HFFc6 (cell line): ENCODE data around the gene KCNA10. TPM values are rescaled to one million over a fixed set of nuclear protein-coding genes. Genes with fewer than 3 reads are reported as not detected.
A peak's percentile ranks its signal among the peaks of the same experiment; 100 is the strongest.

Experiments
- DNase-seq: peaks from one replicate; pipeline ENCODE4 v3.0.0-alpha.2; 2018
- H3K27ac Mint-ChIP-seq: 2 replicates; pipeline ENCODE4 v1.8.0; 2020; ENCODE audit warnings: mild to moderate bottlenecking, mixed read lengths
- H3K27me3 Mint-ChIP-seq: 2 replicates; pipeline ENCODE4 v1.8.0; 2021; ENCODE audit warnings: mild to moderate bottlenecking, moderate library complexity, mixed read lengths; ENCODE audit not compliant: insufficient read depth
- H3K36me3 Mint-ChIP-seq: 2 replicates; pipeline ENCODE4 v1.8.0; 2021; ENCODE audit warnings: low read depth, mixed read lengths
- H3K4me1 Mint-ChIP-seq: 2 replicates; pipeline ENCODE4 v1.8.0; 2020; ENCODE audit warnings: low read depth, mixed read lengths
- H3K4me3 Mint-ChIP-seq: 2 replicates; pipeline ENCODE4 v1.8.0; 2020; ENCODE audit warnings: mild to moderate bottlenecking, moderate library complexity, mixed read lengths
- H3K9me3 Mint-ChIP-seq: 2 replicates; pipeline ENCODE4 v1.8.0; 2020; ENCODE audit warnings: mild to moderate bottlenecking, mixed read lengths
- CTCF ChIP-seq: fragments of 200-600 bp; sonication (generic); IDR thresholded peaks from 2 replicates; pipeline ENCODE4 v1.5.0; 2021; ENCODE audit warnings: antibody characterized with exemption, mild to moderate bottlenecking
- total RNA-seq, 6 experiments: library from RNA; stranded (reverse); fragmentation: NEBNext Ultra II Directional; extraction: Animal tissue kit (Norgen Biotek cat#: 25700); gene quantifications; 2 replicates in 1 of 6; 3 replicates in 5 of 6; pipeline ENCODE4 v1.2.3, GENCODE V29; 2021

The KCNA10 gene
- total RNA-seq, 6 experiments from 2014 or later = not detected

GRCh38 chr1:110524311-110525248, 5.6 kb upstream of the KCNA10 start:
- Mint-ChIP-seq H3K27ac (no peak overlapping the region), H3K4me1 (peaks cover 12% of the 10 kb centered on the region)

GRCh38 chr1:110523011-110523410, 4.0 kb upstream of the KCNA10 start:
- no peak for DNase-seq
- Mint-ChIP-seq H3K4me3 (no peak overlapping the region), H3K27me3 (peaks cover 42% of the 10 kb centered on the region), H3K9me3 (no peaks in the 10 kb centered on the region), H3K4me1 (peaks cover 12% of the 10 kb centered on the region), H3K27ac (no peak overlapping the region), H3K36me3 (no peaks in the 10 kb centered on the region)
- TF ChIP-seq CTCF = no peak

More at GRCh38 chr1:110524311-110525248, 5.6 kb upstream of the KCNA10 start:
- Mint-ChIP-seq H3K36me3 (no peaks in the 10 kb centered on the region), H3K4me3 (peak overlapping the region; percentile 77), H3K27me3 (peaks cover 38% of the 10 kb centered on the region), H3K9me3 (no peaks in the 10 kb centered on the region)
- TF ChIP-seq CTCF = peak; percentile 85
- no peak for DNase-seq

GRCh38 chr1:110522560-110522959, 3.6 kb upstream of the KCNA10 start:
- Mint-ChIP-seq H3K9me3 (no peaks in the 10 kb centered on the region), H3K4me1 (peaks cover 12% of the 10 kb centered on the region), H3K27ac (no peak overlapping the region), H3K27me3 (peaks cover 43% of the 10 kb centered on the region), H3K36me3 (no peaks in the 10 kb centered on the region), H3K4me3 (no peak overlapping the region)
- DNase-seq = no peak
- TF ChIP-seq CTCF = no peak

- H3K36me3 Mint-ChIP-seq = no peaks in the 10 kb centered on the region
- no peak for DNase-seq
- H3K27me3 Mint-ChIP-seq = peaks cover 39% of the 10 kb centered on the region
- TF ChIP-seq CTCF = no peak
- no peak overlapping the region for H3K27ac Mint-ChIP-seq
- H3K4me3 Mint-ChIP-seq = no peak overlapping the region
- peaks cover 12% of the 10 kb centered on the region for H3K4me1 Mint-ChIP-seq
- H3K9me3 Mint-ChIP-seq = no peaks in the 10 kb centered on the region
These were observed 1.9 kb upstream of the KCNA10 start for GRCh38 chr1:110520827-110521226.

GRCh38 chr1:110515891-110516290, 3.1 kb downstream of the KCNA10 start:
- no peak for DNase-seq
- no peak overlapping the region for H3K27ac Mint-ChIP-seq
- H3K36me3 Mint-ChIP-seq = 0 out of 2 replicates have a peak, but pooled peaks cover 6% of the 10 kb centered on the region

More at GRCh38 chr1:110515891-110516290, 3.1 kb downstream of the KCNA10 start:
- no peak for TF ChIP-seq CTCF
- H3K9me3 Mint-ChIP-seq = peaks cover 7% of the 10 kb centered on the region; the same call in 1 of the 2 replicates
- H3K4me1 Mint-ChIP-seq = peaks cover 6% of the 10 kb centered on the region
- H3K27me3 Mint-ChIP-seq = peaks cover 38% of the 10 kb centered on the region
- H3K4me3 Mint-ChIP-seq = no peak overlapping the region
